A673 (cell line): ENCODE measurements around the gene CCDC27.

Source experiments
- CTCF ChIP-seq: fragments of 300-800, 200-600 bp; sonication (generic); conservative IDR thresholded peaks from 2 replicates; pipeline ENCODE4 v1.5.1; 2017; ENCODE audit warnings: low read depth, mild to moderate bottlenecking, antibody characterized with exemption, low read length, moderate library complexity, mixed read lengths
- EZH2 ChIP-seq: fragments of 200-600 bp; sonication (generic); IDR thresholded peaks from 2 replicates; pipeline ENCODE4 v1.6.1; 2017; ENCODE audit warnings: borderline replicate concordance, low read depth, mild to moderate bottlenecking, mixed read lengths, antibody characterized with exemption, low read length; ENCODE audit not compliant: poor library complexity, severe bottlenecking

- TF ChIP-seq CTCF (no peak), EZH2 (no peak)
Observed at GRCh38 chr1:3772715-3773571, 20.7 kb downstream of the CCDC27 start, which contains the start of gene SMIM1.
